GM21447 (cell line): ENCODE results near the gene DYNC1LI1.

Experiments
- ATAC-seq: cut with Tn5 transposase; IDR thresholded peaks from one replicate; pipeline ENCODE4 v1.9.1; 2021; ENCODE audit not compliant: unreplicated experiment

DYNC1LI1 gene

DNA sequence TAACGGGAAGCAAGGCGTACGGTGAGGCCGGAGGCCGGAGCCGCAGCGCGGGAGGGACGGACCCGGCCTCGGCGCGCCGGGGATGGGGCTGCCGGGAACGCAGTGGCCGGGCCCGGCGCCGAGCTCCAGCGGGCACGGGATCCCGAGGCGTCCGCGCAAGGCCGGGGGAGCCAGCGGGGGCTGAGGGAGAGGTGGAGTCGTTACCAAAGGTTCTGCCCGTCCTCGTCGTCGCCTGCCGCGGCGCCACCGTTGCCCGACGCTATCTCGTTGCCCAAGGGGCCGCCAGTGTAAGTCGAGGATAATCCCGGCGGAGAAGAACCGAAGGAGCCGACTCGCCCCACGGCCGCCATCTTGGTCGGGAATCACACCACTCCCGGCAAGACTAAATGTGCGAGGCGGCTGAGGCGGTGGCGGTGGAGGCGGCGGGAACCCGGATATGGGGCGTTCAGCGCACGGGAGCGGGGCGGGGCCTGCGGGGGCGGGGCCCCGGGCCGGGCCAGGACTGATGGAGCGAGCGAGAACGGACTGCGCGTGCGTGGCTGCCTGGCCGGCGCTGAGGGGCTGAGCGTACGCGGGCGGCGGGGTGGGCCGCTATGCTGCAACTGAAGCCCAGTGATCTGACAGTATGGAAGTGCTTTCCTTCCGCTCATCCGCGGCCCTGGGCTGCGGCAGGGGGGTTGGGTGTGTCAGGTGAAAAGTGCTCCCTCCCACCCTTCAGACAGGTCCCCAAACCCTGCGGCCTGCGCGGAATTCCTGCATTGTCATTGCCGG is at the start of gene DYNC1LI1:
TSS of gene DYNC1LI1 (minus strand) at position 438 of the 771 bp plus-strand sequence. CDS start at position 350, 88 bp downstream.
- peak; percentile 82 for ATAC-seq

DNA sequence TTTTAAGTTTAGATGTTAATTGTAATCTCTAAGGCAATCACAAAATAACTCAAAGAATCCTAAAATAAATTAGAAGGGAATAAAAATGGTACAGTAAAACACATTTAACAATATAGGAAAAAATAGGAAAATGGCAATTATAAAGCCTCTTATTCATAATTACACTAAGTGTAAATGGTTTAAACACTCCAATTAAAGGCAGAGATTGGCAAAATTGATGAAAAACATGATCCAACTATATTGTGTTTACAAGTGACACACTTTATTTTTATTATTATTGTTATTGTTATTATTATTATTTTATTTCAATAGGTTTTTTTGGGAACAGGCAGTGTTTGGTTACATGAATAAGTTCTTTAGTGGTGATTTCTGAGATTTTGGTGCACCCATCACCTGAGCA is 48.7 kb upstream of the DYNC1LI1 start:
- ATAC-seq = no peak

DNA sequence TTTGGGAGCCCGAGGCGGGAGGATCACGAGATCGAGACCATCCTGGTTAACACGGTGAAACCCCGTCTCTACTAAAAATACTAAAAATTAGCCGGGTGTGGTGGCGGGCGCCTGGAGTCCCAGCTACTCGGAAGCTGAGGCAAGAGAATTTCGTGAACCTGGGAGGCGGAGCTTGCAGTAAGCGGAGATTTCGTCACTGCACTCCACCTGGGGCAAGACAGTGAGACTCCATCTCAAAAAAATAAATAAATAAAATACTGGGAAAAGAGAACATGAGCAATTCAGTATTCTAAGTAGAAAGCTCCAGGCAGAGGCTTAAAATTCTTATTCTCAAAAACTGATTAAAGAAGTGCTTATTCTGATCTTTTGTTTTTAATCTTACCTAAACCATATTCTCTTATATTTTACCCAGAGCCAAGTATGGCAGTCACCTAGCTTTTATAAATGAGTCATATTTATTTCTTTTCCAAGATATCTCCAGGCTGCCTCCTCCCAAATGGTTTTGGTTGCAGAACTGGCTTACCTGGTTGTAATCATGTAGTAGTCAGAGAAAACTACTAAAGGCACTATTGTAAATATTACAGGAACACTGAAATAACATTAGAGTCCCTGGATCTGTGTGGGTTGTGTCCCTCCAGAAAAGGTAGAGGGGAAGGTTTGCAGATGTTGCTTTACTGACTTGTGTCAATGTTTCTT is 45.8 kb upstream of the DYNC1LI1 start:
- ATAC-seq = no peak

DNA sequence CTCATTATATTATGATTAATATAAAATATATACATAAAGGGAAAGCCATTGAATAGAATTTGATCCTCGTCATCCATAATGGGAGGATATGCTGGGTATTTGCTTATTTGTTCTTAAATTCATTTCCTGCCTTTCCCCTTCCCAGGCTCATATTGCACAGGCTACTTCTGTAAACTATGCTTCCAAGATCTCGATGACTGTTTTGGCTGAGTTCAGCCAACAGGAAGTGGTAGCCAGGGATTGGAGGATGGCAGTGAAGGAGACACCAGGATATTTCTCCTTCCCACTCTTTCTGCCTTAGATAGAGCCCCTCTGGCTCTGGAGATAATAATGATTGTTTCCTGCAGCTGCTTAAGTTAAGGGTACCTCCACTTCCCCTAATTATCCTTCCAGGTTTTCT is 44.3 kb upstream of the DYNC1LI1 start:
- ATAC-seq = no peak

DNA sequence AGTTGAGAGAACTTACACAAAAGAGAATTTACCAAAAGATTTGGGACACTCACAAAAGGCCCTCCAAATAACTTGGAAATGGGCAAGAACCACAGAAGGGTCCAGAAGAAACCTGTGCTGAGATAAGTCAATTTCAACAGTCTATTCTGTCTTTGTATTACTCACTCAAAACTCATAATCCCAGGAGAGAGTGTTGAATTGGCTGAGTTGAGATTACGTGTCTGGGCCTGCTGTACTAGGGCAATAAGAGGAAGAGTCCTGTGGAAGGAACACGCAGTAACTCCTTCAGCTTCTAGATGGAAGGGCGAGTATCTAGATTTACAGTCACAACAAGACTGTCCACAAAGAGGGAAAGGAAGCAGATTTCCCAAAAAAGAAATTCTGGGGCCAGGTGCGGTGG is 42.5 kb upstream of the DYNC1LI1 start:
- ATAC-seq = no peak

DNA sequence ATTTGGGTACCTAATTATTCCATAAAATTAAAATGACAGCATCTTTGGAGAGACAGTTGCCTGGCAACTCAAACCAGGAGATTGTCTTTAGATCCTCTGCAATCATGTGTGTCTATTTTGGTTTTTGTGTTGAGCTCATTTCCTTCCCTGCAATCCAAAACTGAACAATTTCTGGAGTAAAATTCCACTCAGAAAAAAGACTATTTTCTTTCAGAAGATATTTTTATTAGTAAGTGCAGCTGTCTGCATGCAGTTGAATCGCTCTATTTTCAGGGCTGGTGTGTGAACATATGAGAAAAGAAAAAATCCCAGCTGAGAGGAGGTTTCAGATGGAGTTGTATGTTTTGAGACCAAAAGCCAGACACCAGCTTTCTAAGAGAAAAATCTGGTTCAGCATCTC is 41.9 kb upstream of the DYNC1LI1 start:
- no peak for ATAC-seq

DNA sequence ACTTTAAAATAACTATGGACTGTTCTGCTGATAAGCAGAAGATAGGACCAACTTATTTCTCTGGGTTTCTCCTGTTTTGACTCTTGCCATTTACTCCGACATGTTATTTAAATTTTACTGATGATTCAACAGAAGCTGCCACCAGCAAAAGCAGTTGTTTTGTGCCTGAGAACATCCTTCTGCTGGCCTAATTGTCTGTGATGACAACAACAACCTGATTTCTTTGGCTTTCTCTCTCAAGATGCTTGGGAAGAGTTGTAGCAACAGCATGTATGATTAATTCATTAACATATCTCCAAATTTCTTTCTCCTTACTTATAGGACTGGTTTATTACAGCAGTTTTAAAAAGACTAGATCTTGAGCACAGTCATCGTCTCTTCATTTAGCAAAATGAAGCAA is 36.9 kb upstream of the DYNC1LI1 start:
- no peak for ATAC-seq

DNA sequence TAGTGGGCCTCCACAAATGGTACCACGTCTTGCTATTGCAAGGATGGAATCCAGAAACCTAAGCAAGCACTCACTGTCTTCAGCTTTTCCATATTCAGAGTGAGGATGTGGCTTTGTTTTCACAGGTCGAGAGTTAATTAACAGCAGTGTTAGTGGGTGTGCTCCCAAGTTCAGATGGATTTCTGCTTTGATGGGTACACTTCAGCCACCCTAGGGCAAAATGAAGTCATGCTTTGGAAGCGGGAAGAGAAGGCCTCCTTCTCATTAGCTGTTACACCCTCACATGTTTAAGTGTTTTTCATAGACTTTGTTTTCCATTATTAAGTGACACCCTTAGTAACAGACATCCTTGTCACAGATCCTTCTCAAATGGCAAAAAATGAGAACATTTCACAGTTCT is 36.3 kb upstream of the DYNC1LI1 start:
- ATAC-seq = no peak

DNA sequence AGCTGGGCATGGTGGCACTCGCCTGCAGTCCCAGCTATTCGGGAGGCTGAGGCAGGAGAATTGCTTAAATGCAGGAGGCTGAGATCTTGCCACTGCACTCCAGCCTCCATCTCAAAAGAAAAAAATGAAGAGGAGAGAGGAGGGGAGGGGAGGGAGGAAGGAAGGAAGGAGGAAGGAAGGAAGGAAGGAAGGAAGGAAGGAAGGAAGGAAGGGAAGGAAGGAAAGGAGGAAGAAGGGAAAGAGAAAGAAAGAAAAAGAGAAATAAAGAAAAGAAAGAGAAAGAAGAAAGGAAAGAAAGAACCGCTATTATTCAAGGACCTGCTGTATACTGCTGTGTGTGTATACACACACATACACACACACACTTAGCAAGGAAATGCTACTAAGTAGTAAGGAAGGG is 35.6 kb upstream of the DYNC1LI1 start:
- ATAC-seq = no peak

DNA sequence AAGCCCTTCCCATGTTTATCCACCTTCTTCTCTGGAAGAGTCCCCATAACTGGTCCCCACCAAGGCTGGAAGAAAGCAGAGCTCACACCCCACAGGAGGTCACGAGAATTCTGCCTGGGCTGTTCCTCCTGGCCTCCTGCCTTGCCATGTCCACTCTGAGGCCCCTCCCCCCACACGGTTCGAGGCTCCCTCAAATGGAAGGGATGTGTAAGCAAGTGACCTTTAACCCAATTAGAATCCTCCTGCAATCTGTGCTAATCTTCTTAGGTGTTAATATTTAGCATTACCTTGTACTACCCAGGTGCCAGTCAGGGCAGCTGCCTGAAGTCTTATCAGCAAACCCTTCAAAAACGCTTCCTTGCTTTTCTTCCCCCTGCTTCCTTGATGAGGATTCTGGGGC is 32.4 kb upstream of the DYNC1LI1 start:
- ATAC-seq = no peak

DNA sequence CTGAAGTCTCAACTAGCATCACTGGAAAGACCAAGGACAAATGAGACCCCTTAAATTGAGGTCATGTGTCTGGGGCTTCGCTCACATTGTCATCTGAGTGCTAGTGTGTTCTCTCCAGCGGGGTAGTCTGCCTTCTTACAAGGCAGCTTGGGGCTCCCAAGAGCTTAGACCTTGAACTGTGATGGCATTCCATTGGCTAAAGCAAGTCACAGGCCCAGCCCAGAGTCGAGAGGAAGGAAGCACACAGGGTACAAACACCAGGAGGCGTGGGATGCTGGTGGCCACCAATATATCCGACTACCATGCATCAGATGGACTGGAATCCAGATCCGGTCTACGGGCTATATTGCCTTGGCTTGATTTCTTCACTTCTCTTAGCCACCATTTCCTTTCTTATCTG is 31.5 kb upstream of the DYNC1LI1 start:
- ATAC-seq = no peak

DNA sequence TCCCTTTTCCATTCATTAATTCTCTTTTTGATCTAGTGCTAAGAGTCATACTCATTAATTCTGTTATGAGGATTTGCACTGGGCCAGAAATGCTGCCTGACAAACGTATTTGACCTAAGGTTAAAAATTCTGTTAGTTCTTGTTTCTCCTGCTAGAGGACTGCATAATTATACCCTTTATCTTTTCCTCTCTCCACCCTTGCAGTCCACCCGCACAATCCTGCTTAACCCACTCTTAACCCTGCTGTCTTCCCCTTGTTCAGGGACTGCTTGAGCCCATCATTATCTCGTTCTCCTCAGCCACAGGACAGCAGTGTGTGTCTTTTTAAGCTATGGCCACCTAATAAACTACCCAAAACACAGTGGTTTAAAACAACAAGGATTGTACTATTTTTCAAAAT is 31.1 kb upstream of the DYNC1LI1 start:
- ATAC-seq = no peak

DNA sequence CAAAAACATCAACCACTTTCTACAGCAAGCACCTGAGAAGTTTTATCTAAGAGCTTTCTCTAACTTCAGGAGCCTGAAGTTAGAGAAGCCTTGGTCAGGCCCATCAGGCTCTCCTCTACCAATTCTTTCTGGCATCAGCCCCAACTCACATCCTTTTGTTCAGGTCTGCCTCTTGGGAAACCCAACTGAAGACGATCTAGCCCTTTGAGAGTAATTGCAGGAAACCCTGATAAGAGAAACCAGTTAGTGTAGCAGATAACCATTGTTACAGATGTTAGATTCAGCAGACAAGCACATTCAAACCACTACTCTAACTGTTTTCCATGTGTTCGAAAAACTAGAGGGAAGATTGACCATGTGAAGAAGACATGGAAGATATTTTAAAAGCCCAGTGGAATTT is 27.0 kb upstream of the DYNC1LI1 start:
- ATAC-seq = no peak

DNA sequence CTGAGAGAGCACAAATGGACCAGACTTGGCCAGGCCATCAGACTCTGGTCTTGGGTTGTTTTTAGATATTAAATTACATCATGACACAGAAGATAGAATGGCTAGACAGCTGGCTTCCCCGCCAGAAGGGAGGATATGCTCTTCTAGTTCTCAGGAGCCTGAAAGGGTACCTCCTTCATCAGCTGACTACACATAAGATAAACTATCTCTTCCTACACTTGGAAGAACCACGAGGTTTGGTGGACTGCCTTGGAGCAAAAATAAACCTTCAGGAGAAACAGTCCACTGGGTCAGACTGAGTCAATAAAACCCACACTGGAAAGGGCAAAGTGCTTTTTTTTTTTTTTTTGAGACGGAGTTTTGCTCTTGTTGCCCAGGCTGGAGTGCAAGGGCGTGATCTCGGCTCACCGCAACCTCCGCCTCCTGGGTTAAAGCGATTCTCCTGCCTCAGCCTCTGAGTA is 26.3 kb upstream of the DYNC1LI1 start:
- no peak for ATAC-seq

DNA sequence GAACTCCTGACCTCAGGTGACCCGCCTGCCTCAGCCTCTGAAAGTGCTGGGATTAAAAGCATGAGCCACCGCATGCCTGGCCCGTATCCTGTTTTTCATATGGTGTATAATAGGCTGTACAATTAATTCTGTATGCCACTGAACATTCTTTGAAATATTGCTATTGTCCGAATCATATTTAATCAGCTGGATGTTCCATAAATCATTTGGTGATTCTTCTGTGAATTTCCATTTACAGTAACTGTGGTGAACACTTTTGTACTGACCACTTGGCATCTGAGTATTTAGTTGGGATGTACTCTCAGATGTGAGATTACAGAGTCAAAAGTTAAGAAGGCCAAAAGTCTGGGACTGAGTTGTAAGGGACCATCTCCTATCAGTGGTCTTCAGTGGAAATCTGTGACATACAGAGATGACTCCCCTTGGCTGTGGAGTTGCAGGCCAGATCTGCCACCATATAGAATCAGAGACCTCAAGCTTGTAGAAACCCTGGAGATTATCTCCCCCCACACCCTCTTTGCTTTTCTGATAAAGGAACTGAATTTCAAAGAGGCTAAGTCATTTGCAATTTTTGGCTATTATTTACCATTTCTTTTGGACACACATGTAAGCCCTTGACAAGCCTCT is 25.7 kb upstream of the DYNC1LI1 start:
- ATAC-seq = no peak

DNA sequence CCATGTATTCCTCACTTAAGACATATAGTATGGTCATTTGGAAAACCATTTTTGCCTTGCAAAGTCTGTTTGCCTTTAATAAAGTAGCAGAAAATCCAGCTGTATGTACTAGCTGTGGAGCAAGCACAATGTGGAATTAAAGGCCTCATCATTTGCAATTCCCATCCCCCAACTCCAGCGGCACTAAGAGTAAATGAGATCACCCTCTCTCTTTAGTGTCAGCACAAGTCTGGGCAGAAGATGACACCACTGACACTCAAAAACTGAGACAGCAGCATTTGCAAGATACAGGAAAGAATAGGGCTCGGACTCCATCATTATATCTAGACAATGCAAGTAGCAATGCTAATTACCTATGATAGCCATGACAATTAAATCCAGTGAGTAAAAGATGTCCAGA is 24.7 kb upstream of the DYNC1LI1 start:
- ATAC-seq = no peak

DNA sequence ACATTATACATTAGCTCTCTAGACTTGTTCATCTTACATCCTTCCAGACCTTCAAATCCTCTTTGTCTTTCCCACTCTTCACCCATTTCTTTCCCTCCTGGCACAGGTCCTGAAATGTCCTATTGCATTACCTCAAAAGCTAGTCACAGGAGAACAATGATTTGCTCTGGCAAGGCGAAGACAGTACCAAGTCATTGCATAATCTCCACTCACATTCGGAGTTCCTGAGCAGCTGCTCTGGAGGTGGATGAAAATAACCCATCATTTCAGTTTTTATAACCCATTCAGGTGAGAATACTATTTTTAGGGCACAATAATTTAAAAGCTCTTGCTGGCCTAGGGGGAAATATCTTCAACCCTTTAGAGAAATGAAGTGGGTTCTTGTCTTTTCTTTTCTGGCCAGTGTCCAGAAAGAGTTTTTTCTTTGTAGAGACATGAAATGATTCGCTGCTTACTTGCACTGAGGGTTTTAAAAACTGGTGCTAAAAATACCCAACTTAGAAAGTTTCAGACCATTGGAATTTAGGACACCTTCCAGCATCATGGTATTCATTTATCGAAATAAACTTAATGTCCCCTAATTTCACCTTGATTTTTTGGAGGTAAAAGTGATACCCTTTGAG is 23.4 kb upstream of the DYNC1LI1 start:
- ATAC-seq = no peak

DNA sequence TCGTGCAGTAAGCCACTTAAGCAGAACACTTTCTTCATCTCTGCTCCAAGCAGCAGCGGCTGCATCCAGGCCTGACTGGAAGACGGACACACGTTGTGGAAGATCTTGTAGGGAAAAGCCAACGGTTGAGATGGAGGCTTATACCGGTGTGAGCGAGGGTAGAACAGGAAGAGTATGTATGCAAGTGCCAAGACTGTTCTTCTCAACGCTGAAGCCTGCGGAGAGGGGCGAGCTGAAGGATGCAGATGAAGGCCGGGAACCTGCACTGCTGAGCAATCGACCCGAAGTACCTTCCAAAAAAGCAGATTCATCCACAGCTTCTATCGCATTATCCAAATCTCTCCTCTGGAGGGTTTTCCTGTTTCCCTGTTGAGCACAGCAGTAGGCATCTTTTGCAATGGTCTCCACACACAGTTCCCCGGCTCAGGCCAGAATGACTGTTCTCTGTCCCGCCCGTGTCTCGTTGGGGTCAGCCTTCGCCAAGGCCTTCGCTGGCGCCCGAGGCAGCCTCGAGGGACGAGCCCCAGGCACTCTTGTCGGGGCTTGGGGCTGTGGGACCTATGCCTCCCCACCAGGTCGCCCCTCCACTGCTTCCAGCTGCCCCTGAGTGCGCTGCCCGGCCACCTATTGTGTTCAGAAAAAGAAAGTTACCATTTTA is 22.2 kb upstream of the DYNC1LI1 start:
- no peak for ATAC-seq

DNA sequence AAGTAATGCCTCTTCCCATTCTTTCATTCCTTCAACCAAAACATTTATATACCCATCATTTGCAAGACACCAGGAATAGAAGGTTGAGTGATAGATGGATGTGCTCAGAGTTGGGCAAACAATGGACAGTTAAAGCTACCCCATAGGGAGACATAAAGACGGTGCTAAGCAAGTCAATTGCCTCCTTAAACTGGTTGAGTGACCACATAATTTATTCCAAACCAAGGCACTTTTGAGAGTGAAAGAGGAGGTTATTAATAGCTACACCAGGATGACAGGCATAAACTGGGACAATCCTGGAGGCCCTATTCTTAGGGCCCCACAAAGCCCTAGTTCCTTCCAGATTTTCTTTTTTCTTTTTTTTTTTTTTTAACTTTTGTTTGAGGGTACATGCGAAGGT is 21.4 kb upstream of the DYNC1LI1 start:
- no peak for ATAC-seq

DNA sequence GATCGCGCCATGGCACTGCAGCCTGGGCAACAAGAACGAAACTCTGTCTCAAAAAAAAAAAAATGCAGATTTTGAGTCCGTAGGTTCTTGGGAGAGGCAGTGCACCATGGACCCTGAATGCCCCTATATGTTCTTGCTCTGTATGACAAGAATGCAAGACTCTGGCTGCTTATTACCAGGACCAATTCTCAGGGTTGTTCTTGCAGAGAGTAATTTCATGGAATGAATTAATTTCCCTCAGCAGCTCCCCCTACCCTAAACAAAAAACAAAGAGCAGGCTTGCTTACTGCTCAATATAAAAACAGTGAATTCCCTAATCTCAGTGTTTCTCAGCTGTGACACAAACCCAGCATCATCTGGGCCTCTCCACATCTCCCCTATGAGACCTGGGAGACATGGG is 20.5 kb upstream of the DYNC1LI1 start:
- ATAC-seq = no peak

DNA sequence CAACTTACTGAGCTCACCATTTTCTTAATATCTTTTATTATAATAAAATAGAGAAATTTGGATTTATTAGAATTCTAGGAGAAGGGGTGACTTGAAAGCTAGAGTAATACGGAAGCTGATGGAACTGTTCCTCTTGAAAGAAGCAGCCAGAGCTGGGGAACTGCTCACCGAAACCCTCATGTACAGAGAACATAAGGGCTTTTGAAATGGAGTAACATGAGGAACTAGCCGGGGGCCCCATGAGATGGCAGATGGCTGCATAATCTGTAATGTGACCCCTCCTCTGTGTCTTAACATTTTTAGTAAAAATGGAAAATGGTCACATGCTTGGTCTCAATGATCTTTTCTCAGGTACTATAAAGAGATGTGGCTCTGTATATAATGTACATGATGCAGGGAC is 15.7 kb upstream of the DYNC1LI1 start:
- ATAC-seq = no peak
